Hepatocyte (in vitro differentiated cells): ENCODE data around the gene TTBK1. TPM values are rescaled to one million over a fixed set of nuclear protein-coding genes. Genes with fewer than 3 reads are reported as not detected.

ENCODE experiments used
- DNase-seq: peaks from one replicate; pipeline ENCODE4 v3.0.0-alpha.2; 2016; ENCODE audit warnings: low spot score
- H2AFZ ChIP-seq: fragments of 200-600 bp; sonication (generic); 2 replicates; pipeline ENCODE4 v1.6.0; 2016; ENCODE audit warnings: antibody characterized with exemption, mild to moderate bottlenecking
- H3K27ac ChIP-seq: fragments of 200-600 bp; sonication (generic); 2 replicates; pipeline ENCODE4 v1.5.1; 2016; ENCODE audit warnings: mild to moderate bottlenecking
- H3K27me3 ChIP-seq: fragments of 200-600 bp; sonication (generic); 2 replicates; pipeline ENCODE4 v1.6.1; 2016
- H3K36me3 ChIP-seq: fragments of 200-600 bp; sonication (generic); replicated peaks from 2 replicates; pipeline ENCODE4 v1.5.1; 2016; ENCODE audit warnings: low read depth; ENCODE audit not compliant: insufficient read depth
- H3K4me1 ChIP-seq: fragments of 200-600 bp; sonication (generic); 2 replicates; pipeline ENCODE4 v1.5.1; 2016; ENCODE audit warnings: mild to moderate bottlenecking, moderate library complexity; ENCODE audit not compliant: insufficient read depth
- H3K4me2 ChIP-seq: fragments of 200-600 bp; sonication (generic); 2 replicates; pipeline ENCODE4 v1.6.0; 2016
- H3K4me3 ChIP-seq: fragments of 200-600 bp; sonication (generic); 2 replicates; pipeline ENCODE4 v1.5.1; 2016; ENCODE audit warnings: mild to moderate bottlenecking
- H3K79me2 ChIP-seq: fragments of 200-600 bp; sonication (generic); 2 replicates; pipeline ENCODE4 v1.6.0; 2017; ENCODE audit warnings: mild to moderate bottlenecking
- H3K9me2 ChIP-seq: fragments of 200-600 bp; sonication (generic); replicated peaks from 2 replicates; pipeline ENCODE4 v1.6.0; 2017; ENCODE audit warnings: mild to moderate bottlenecking; ENCODE audit not compliant: insufficient read depth
- H3K9me3 ChIP-seq: fragments of 200-600 bp; sonication (generic); 2 replicates; pipeline ENCODE4 v1.5.1; 2016; ENCODE audit warnings: low read depth, mild to moderate bottlenecking
- H4K20me1 ChIP-seq: fragments of 200-600 bp; sonication (generic); 2 replicates; pipeline ENCODE4 v1.6.0; 2016; ENCODE audit warnings: mild to moderate bottlenecking; ENCODE audit not compliant: insufficient read depth, poor library complexity, severe bottlenecking
- EZH2 ChIP-seq: fragments of 200-600 bp; sonication (generic); IDR thresholded peaks from 2 replicates; pipeline ENCODE4 v1.6.1; 2016; ENCODE audit warnings: antibody characterized with exemption, mild to moderate bottlenecking, borderline replicate concordance
- EZH2phosphoT487 ChIP-seq: fragments of 200-600 bp; sonication (generic); IDR thresholded peaks from one replicate; pipeline ENCODE4 v1.6.1; 2018; ENCODE audit warnings: antibody characterized with exemption, mild to moderate bottlenecking, low read depth, moderate library complexity; ENCODE audit not compliant: unreplicated experiment, severe bottlenecking
- WGBS: methylation state at CpG from one replicate; pipeline ENCODE4 v1.1.6; 2016; ENCODE audit warnings: low lambda C conversion rate; ENCODE audit errors: missing lambda C conversion rate; 5-methylcytosine and 5-hydroxymethylcytosine counted together
- polyA plus RNA-seq: library from polyadenylated mRNA; unstranded; fragments of >200 nt; fragmentation: Nextera tagmentation; extraction: Ambion mirVana; gene quantifications from 2 replicates; pipeline ENCODE4 v1.2.1, GENCODE V29; 2016
- total RNA-seq: library from RNA; depleted of rRNA; stranded (reverse); fragments of >200 nt; gene quantifications from 2 replicates; pipeline ENCODE4 v1.2.3, GENCODE V29; 2014
- TF ChIP-seq, protein P1 (sequence below): fragments of 200-600 bp; sonication (generic); IDR thresholded peaks from 2 replicates; pipeline ENCODE4 v1.5.1; 2016; ENCODE audit warnings: antibody characterized with exemption, mild to moderate bottlenecking; ENCODE audit not compliant: poor library complexity

The TTBK1 gene
- total and polyA plus RNA-seq, 2 experiments from 2014 or later, result 0.34 to 1.1 TPM

DNA sequence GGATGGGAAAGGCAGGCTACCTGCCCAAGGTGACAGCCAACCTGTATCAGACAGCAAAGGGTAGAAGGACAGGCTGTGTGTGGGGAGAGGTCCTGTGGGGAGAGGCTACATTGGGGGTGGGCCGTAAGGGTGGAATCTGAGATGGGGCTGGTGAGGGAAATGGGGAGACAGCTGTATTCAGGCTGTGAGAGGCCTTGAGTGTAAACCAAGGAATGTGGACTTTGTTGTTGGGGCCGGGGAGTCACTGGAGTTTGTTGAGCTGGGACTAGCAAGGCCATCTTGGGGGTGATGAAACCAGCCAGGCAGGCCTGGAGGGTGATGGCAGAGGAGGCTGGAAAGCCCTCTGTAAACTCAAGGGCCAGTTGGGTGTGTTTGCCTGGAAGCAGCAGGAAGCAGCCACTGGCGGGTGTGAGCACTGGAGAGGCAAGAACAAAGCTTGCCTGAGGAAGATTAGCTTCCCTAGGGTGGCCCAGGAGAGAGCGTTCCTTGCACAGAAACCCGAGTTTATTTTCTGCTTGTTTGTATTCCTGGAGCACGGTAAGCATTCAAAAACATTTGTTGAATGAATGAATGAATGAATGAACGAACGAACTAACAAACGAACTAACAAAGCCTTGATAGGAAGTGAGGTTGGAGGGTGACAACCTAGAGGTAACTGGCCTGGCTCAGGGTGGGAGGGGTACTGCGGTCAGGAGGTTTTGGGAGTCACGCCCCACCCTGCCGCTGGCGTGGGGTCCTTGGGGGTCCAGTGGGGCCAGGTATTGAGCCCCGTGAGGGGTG lies 18.9 kb downstream of the TTBK1 start:
- Histone ChIP-seq H4K20me1 (no peaks in the 10 kb centered on the region), H3K4me3 (no peak overlapping the region), H3K9me3 (no peaks in the 10 kb centered on the region), H3K4me2 (no peak overlapping the region), H3K4me1 (peaks cover 11% of the 10 kb centered on the region), H3K27me3 (no peaks in the 10 kb centered on the region), H3K9me2 (no peaks in the 10 kb centered on the region), H3K36me3 (no peaks in the 10 kb centered on the region), H3K79me2 (no peaks in the 10 kb centered on the region), H3K27ac (peak overlapping the region; percentile 74), H2AFZ (no peak overlapping the region)
- 75% methylated on average over 14 of the region's 14 CpGs for WGBS
- peak; percentile 73 for DNase-seq
- TF ChIP-seq EZH2 (no peak), EZH2phosphoT487 (no peak)
- TF ChIP-seq, protein P1, sequence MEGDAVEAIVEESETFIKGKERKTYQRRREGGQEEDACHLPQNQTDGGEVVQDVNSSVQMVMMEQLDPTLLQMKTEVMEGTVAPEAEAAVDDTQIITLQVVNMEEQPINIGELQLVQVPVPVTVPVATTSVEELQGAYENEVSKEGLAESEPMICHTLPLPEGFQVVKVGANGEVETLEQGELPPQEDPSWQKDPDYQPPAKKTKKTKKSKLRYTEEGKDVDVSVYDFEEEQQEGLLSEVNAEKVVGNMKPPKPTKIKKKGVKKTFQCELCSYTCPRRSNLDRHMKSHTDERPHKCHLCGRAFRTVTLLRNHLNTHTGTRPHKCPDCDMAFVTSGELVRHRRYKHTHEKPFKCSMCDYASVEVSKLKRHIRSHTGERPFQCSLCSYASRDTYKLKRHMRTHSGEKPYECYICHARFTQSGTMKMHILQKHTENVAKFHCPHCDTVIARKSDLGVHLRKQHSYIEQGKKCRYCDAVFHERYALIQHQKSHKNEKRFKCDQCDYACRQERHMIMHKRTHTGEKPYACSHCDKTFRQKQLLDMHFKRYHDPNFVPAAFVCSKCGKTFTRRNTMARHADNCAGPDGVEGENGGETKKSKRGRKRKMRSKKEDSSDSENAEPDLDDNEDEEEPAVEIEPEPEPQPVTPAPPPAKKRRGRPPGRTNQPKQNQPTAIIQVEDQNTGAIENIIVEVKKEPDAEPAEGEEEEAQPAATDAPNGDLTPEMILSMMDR, result no peak

DNA sequence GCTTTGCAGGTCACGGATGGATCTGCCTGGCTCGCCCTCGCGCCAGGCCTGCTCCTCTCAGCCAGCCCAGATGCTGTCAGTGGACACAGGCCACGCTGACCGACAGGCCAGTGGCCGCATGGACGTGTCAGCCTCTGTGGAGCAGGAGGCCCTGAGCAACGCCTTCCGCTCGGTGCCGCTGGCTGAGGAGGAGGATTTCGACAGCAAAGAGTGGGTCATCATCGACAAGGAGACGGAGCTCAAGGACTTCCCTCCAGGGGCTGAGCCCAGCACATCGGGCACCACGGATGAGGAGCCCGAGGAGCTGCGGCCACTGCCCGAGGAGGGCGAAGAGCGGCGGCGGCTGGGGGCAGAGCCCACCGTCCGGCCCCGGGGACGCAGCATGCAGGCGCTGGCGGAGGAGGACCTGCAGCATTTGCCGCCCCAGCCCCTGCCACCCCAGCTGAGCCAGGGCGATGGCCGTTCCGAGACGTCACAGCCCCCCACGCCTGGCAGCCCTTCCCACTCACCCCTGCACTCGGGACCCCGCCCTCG lies 19.6 kb downstream of the TTBK1 start:
- DNase-seq, result no peak
- TF ChIP-seq EZH2, result no peak
- TF ChIP-seq EZH2phosphoT487, result no peak
- TF ChIP-seq, protein P1, result no peak
- H3K36me3 ChIP-seq, result no peaks in the 10 kb centered on the region
- no peaks in the 10 kb centered on the region for H3K79me2 ChIP-seq
- no peaks in the 10 kb centered on the region for H3K9me3 ChIP-seq
- 95% methylated on average over 38 of the region's 39 CpGs for WGBS
- H3K27me3 ChIP-seq, result no peaks in the 10 kb centered on the region
- no peak overlapping the region for H3K4me2 ChIP-seq
- no peaks in the 10 kb centered on the region for H4K20me1 ChIP-seq
- H3K4me3 ChIP-seq, result no peak overlapping the region
- peaks cover 16% of the 10 kb centered on the region for H3K4me1 ChIP-seq
- H3K9me2 ChIP-seq, result no peaks in the 10 kb centered on the region
- no peak overlapping the region for H2AFZ ChIP-seq
- H3K27ac ChIP-seq, result peak overlapping the region; percentile 74

DNA sequence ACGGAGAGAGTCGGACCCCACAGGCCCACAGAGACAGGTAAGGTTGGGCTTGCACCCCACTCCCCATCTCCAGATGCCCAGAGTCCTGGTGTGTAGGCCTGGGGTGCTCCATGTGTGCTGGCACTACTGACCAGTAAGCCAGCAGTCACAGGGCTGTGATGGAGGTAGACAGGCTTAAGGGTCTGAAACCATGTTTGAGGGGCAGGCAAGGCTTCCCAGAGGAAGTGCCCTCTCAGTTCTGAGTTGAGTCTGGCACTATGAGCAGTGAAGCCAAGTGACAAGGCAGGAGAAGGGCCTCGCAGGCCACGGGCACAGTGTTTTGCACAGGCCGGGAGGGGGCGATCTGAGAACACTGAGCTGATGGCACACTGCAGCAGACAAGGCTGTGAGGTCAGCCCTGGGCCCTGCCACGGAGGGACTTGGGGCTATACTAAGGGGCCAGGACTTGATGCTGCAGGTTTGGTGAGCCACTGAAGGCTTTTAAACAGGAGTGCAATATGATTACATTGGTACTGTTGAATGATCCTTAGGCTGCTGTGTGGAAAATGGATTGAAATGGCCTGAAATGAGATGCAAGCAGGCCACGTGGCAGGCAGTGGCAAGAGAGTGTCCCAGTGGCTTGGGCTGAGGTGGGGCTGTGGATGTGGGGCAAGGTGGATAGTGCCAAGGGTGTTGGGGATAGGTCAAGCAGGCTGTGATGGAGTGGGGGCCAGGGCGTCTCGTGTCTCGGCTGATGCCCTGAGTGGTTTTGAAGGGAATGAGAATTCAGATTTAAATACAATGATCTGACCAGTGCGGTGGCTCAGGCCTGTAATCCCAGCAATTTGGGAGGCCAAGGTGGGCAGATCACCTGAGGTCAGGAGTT lies 20.3 kb downstream of the TTBK1 start:
- Histone ChIP-seq H3K79me2 (no peaks in the 10 kb centered on the region), H3K9me3 (no peaks in the 10 kb centered on the region), H3K27me3 (no peaks in the 10 kb centered on the region), H4K20me1 (no peaks in the 10 kb centered on the region), H2AFZ (no peak overlapping the region), H3K4me2 (no peak overlapping the region), H3K27ac (no peak overlapping the region), H3K4me3 (no peak overlapping the region), H3K9me2 (no peaks in the 10 kb centered on the region), H3K4me1 (peaks cover 23% of the 10 kb centered on the region), H3K36me3 (no peaks in the 10 kb centered on the region)
- TF ChIP-seq, protein P1, result peak; percentile 70
- no peak for TF ChIP-seq EZH2
- peak; percentile 90 for DNase-seq
- WGBS, result 54% methylated on average over 11 of the region's 12 CpGs
